ENCODE measurements around the gene KIAA0513.

KIAA0513 gene

GRCh38 chr16:84999200-84999599 is 28.4 kb upstream of the KIAA0513 start:
- no peaks in the 10 kb centered on the region for H3F3A ChIP-seq (ENCODE audit: insufficient read depth)
- no peaks in the 10 kb centered on the region for H3K9me3 ChIP-seq (ENCODE audit: insufficient read depth, low read length)
- no peak for TF ChIP-seq EZH2phosphoT487 (conservative IDR thresholded peaks at IDR 0.05; ENCODE audit: low read length)
- TF ChIP-seq, protein P1, sequence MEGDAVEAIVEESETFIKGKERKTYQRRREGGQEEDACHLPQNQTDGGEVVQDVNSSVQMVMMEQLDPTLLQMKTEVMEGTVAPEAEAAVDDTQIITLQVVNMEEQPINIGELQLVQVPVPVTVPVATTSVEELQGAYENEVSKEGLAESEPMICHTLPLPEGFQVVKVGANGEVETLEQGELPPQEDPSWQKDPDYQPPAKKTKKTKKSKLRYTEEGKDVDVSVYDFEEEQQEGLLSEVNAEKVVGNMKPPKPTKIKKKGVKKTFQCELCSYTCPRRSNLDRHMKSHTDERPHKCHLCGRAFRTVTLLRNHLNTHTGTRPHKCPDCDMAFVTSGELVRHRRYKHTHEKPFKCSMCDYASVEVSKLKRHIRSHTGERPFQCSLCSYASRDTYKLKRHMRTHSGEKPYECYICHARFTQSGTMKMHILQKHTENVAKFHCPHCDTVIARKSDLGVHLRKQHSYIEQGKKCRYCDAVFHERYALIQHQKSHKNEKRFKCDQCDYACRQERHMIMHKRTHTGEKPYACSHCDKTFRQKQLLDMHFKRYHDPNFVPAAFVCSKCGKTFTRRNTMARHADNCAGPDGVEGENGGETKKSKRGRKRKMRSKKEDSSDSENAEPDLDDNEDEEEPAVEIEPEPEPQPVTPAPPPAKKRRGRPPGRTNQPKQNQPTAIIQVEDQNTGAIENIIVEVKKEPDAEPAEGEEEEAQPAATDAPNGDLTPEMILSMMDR (IDR thresholded peaks at IDR 0.05; ENCODE audit: insufficient read depth, low read length, poor library complexity, severe bottlenecking) = no peak
- H3K79me2 ChIP-seq (ENCODE audit: insufficient read depth, low read length) = peaks cover 48% of the 10 kb centered on the region
- H3K27me3 ChIP-seq (ENCODE audit: low read length) = no peaks in the 10 kb centered on the region
- no peak overlapping the region for H3K27ac ChIP-seq (ENCODE audit: low read depth, low read length)
- no peaks in the 10 kb centered on the region for H4K20me1 ChIP-seq (ENCODE audit: low read depth, low read length)
- H3K36me3 ChIP-seq (ENCODE audit: low read length) = no peaks in the 10 kb centered on the region
- H3K9me2 ChIP-seq (replicated peaks; ENCODE audit: insufficient read depth, low read length) = no peaks in the 10 kb centered on the region
- H3K4me3 ChIP-seq (ENCODE audit: insufficient read depth, low read length, poor library complexity, severe bottlenecking) = no peak overlapping the region
- no peak overlapping the region for H2AFZ ChIP-seq (ENCODE audit: low read depth, low read length, severe bottlenecking)
- no peak overlapping the region for H3K4me2 ChIP-seq (ENCODE audit: low read depth, low read length, poor library complexity, severe bottlenecking)
- H3K9ac ChIP-seq (ENCODE audit: low read length) = no peak overlapping the region

GRCh38 chr16:84999857-85000480 is 27.6 kb upstream of the KIAA0513 start:
- TF ChIP-seq EZH2phosphoT487 (conservative IDR thresholded peaks at IDR 0.05; ENCODE audit: low read length) = no peak
- TF ChIP-seq, protein P1 (IDR thresholded peaks at IDR 0.05; ENCODE audit: insufficient read depth, low read length, poor library complexity, severe bottlenecking) = no peak
- Histone ChIP-seq H3F3A (ENCODE audit: insufficient read depth) (no peaks in the 10 kb centered on the region), H3K9me3 (ENCODE audit: insufficient read depth, low read length) (no peaks in the 10 kb centered on the region), H3K9ac (ENCODE audit: low read length) (no peak overlapping the region), H3K27ac (ENCODE audit: low read depth, low read length) (no peak overlapping the region), H3K4me3 (ENCODE audit: insufficient read depth, low read length, poor library complexity, severe bottlenecking) (no peak overlapping the region), H3K79me2 (ENCODE audit: insufficient read depth, low read length) (peaks cover 53% of the 10 kb centered on the region), H3K36me3 (ENCODE audit: low read length) (no peaks in the 10 kb centered on the region), H3K27me3 (ENCODE audit: low read length) (no peaks in the 10 kb centered on the region), H2AFZ (ENCODE audit: low read depth, low read length, severe bottlenecking) (no peak overlapping the region), H3K9me2 (replicated peaks; ENCODE audit: insufficient read depth, low read length) (no peaks in the 10 kb centered on the region), H3K4me2 (ENCODE audit: low read depth, low read length, poor library complexity, severe bottlenecking) (no peak overlapping the region), H4K20me1 (ENCODE audit: low read depth, low read length) (no peaks in the 10 kb centered on the region)

GRCh38 chr16:85002099-85002541 is 25.5 kb upstream of the KIAA0513 start:
- Histone ChIP-seq H3K9me3 (ENCODE audit: insufficient read depth, low read length) (no peaks in the 10 kb centered on the region), H3K4me3 (ENCODE audit: insufficient read depth, low read length, poor library complexity, severe bottlenecking) (no peak overlapping the region), H3K79me2 (ENCODE audit: insufficient read depth, low read length) (peaks cover 72% of the 10 kb centered on the region), H3K27me3 (ENCODE audit: low read length) (no peaks in the 10 kb centered on the region), H3K9me2 (replicated peaks; ENCODE audit: insufficient read depth, low read length) (no peaks in the 10 kb centered on the region), H3F3A (ENCODE audit: insufficient read depth) (no peaks in the 10 kb centered on the region), H3K36me3 (ENCODE audit: low read length) (no peaks in the 10 kb centered on the region), H2AFZ (ENCODE audit: low read depth, low read length, severe bottlenecking) (no peak overlapping the region), H3K4me2 (ENCODE audit: low read depth, low read length, poor library complexity, severe bottlenecking) (no peak overlapping the region), H3K9ac (ENCODE audit: low read length) (no peak overlapping the region), H4K20me1 (ENCODE audit: low read depth, low read length) (no peaks in the 10 kb centered on the region), H3K27ac (ENCODE audit: low read depth, low read length) (no peak overlapping the region)
- TF ChIP-seq, protein P1 (IDR thresholded peaks at IDR 0.05; ENCODE audit: insufficient read depth, low read length, poor library complexity, severe bottlenecking) = no peak
- no peak for TF ChIP-seq EZH2phosphoT487 (conservative IDR thresholded peaks at IDR 0.05; ENCODE audit: low read length)
